Hematopoietic multipotent progenitor cell treated with erythropoietin and hydrocortisone succinate and interleukin-3 and kit ligand, for 8 days (in vitro differentiated cells): ENCODE measurements around the gene PCDHB14.
A peak's percentile ranks its signal among the peaks of the same experiment; 100 is the strongest.
"Not testable (repeated sequence)": the region's sequence is repeated elsewhere in the genome, so short reads cannot be mapped to it uniquely, and the experiment has no call there.

Experiments
- DNase-seq: peaks from one replicate; pipeline ENCODE4 v3.0.0-alpha.2; 2015

Gene PCDHB14

DNA sequence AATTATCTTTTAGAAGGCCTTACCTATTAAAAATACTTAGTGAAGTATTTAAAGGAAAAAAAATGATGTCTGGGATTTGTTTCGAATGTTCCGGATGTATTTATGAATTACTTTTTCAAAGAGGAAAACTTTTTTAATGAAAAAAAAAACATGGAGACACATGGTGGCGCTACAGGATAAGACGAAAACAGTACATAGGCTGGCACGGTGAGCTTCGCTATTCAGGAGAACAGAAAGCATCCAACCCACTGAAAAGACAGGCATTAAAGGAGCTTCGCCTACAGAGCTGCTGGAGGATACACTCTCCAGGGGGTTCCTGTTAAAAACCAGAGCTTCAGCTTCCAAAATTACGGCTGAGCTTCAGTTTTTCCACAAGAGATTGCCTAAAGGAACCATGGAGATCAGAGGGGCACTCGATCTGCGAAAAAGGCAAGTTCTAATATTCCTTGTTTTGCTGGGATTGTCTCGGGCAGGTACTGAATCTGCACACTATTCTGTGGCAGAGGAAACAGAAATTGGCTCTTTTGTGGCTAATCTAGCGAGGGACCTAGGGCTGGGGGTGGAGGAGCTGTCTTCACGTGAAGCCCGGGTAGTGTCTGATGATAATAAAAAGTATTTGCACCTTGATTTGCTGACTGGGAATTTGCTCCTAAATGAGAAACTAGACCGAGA is at the start of gene PCDHB14:
Gene PCDHB14 (plus strand): TSS at position 232 of the 672 bp plus-strand sequence. CDS start 163 bp downstream, at position 395.
- DNase-seq = no peak

DNA sequence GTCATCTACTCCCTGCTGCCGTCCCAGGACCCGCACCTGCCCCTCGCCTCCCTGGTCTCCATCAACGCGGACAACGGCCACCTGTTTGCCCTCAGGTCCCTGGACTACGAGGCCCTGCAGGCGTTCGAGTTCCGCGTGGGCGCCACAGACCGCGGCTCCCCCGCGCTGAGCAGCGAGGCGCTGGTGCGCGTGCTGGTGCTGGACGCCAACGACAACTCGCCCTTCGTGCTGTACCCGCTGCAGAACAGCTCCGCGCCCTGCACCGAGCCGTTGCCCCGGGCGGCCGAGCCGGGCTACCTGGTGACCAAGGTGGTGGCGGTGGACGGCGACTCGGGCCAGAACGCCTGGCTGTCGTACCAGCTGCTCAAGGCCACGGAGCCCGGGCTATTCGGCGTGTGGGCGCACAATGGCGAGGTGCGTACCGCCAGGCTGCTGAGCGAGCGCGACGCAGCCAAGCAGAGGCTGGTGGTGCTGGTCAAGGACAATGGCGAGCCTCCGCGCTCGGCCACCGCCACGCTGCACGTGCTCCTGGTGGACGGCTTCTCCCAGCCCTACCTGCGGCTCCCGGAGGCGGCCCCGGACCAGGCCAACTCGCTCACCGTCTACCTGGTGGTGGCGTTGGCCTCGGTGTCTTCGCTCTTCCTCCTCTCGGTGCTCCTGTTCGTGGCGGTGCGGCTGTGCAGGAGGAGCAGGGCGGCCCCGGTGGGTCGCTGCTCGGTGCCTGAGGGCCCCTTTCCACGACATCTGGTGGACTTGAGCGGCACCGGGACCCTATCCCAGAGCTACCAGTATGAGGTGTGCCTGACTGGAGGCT is 48.6 kb upstream of the PCDHB14 start:
- DNase-seq = not testable (repeated sequence)

DNA sequence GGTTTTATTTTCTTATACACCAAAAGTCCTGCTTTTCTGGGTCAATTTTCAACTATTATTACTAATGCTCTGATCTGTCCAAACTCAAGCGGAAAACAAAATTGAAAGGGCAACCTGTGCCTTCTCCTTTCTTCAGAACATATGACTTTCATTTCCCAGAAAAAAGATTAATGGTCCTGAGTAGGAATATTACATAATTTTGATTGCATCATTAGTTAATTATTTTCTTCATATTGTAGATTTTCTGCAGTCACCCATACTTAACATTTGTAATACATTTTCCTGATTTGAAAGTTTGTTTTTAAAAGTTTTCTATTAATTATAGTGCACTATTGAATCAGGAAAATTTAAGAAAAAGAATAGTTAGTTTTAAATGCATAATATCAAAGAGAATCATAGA is 47.2 kb upstream of the PCDHB14 start:
- DNase-seq = no peak

DNA sequence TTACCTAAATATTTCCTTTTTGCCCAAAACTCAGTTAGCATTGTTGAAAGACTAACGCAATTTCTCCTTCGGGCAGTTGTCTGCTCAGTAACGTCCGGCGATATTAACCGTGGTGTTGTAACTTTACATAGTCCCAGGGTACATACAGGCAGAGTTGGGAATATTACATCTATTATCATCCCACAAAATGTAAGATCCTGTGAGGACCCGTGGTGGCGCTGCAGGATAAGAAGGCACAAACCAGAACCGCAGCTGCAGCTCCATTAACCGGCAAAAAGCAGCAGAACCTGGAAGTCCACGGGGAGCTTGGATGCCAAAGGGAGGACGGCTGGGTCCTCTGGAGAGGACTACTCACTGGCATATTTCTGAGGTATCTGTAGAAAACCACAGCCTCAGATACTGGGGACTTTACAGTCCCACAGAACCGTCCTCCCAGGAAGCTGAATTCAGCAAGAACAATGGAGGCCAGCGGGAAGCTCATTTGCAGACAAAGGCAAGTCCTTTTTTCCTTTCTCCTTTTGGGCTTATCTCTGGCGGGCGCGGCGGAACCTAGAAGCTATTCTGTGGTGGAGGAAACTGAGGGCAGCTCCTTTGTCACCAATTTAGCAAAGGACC is 45.5 kb upstream of the PCDHB14 start, which contains the start of gene PCDHB8:
Gene PCDHB8 (plus strand): TSS at position 214 of the 615 bp plus-strand sequence. CDS start 245 bp downstream, at position 459.
- not testable (repeated sequence) for DNase-seq

DNA sequence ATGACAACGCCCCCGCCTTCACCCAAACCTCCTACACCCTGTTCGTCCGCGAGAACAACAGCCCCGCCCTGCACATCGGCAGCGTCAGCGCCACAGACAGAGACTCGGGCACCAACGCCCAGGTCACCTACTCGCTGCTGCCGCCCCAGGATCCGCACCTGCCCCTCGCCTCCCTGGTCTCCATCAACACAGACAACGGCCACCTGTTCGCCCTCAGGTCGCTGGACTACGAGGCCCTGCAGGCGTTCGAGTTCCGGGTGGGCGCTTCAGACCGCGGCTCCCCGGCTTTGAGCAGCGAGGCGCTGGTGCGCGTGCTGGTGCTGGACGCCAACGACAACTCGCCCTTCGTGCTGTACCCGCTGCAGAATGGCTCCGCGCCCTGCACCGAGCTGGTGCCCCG is 43.8 kb upstream of the PCDHB14 start:
- DNase-seq = not testable (repeated sequence)

DNA sequence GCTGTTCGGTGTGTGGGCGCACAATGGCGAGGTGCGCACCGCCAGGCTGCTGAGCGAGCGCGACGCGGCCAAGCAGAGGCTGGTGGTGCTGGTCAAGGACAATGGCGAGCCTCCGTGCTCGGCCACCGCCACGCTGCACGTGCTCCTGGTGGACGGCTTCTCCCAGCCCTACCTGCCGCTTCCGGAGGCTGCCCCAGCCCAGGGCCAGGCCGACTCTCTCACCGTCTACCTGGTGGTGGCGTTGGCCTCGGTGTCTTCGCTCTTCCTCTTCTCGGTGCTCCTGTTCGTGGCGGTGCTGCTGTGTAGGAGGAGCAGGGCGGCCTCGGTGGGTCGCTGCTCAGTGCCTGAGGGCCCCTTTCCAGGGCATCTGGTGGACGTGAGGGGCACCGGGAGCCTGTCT is 43.3 kb upstream of the PCDHB14 start:
- DNase-seq = not testable (repeated sequence)

DNA sequence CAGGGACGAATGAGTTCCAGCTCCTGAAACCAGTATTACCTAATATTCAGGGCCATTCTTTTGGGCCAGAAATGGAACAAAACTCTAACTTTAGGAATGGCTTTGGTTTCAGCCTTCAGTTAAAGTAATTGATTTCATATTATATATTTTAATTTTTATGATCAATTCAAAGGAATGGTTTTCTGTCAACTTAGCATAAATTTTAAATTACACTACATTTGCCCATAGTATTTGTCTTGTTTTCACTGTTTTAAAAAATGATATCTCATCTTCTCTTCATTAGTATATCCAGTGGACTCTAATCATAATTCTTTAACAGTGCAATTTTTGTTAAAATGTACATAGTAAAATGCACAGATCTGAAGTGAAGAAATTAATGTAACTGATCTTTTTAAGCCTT is 42.8 kb upstream of the PCDHB14 start:
- DNase-seq = no peak

DNA sequence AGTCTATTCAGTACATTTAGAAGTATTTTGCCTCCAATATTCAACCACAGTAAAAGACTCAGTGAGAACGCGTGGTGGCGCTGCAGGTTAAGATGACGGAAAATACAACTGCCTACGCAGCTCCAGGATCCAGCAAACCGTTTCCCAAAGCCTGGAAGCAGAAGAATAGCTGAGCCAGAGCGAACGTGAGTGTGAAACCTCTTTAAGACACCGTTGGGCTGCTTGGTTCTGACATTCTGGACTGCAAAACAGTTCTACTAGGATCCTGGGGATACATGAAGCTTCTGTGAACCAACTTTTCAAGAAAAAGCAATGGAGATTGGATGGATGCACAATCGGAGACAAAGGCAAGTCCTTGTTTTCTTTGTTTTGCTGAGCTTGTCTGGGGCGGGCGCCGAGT is 40.9 kb upstream of the PCDHB14 start, which contains the start of gene PCDHB16:
Gene PCDHB16 (plus strand): TSS at position 140 of the 400 bp plus-strand sequence. CDS start 173 bp downstream, at position 313.
- DNase-seq = no peak

DNA sequence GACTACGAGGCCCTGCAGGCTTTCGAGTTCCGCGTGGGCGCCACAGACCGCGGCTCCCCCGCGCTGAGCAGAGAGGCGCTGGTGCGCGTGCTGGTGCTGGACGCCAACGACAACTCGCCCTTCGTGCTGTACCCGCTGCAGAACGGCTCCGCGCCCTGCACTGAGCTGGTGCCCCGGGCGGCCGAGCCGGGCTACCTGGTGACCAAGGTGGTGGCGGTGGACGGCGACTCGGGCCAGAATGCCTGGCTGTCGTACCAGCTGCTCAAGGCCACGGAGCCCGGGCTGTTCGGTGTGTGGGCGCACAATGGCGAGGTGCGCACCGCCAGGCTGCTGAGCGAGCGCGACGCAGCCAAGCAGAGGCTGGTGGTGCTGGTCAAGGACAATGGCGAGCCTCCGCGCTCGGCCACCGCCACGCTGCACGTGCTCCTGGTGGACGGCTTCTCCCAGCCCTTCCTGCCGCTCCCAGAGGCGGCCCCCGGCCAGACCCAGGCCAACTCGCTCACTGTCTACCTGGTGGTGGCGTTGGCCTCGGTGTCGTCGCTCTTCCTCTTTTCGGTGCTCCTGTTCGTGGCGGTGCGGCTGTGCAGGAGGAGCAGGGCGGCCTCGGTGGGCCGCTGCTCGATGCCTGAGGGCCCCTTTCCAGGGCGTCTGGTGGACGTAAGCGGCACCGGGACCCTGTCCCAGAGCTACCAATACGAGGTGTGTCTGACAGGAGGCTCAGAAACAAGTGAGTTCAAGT is 38.9 kb upstream of the PCDHB14 start:
- DNase-seq = not testable (repeated sequence)

DNA sequence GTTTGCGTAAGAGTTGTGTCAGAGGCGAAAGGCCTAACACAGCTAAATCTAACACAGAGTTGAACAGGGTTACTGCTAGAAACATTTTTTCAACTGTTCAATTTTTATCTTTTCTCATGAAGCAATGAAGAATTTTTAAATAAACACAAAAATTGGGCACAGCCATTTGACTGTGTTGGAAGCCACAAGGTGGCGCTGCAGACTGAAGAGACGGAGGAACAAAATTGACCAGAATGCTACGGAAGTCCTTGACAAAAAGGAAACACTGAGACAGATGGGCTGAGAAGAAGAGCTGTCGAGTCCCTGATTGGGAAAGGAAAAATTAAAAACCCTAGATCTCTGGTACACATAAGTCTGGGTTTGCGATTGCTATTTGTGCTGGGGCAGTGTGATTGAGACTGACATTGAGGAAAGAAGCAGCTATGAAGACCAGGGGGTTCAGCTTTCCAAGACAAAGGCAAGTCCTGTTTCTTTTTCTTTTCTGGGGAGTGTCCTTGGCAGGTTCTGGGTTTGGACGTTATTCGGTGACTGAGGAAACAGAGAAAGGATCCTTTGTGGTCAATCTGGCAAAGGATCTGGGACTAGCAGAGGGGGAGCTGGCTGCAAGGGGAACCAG is 36.1 kb upstream of the PCDHB14 start, which contains the start of gene PCDHB9:
Gene PCDHB9 (plus strand): TSS at position 265 of the 616 bp plus-strand sequence. CDS start 158 bp downstream, at position 423.
- peak; percentile 1 for DNase-seq

DNA sequence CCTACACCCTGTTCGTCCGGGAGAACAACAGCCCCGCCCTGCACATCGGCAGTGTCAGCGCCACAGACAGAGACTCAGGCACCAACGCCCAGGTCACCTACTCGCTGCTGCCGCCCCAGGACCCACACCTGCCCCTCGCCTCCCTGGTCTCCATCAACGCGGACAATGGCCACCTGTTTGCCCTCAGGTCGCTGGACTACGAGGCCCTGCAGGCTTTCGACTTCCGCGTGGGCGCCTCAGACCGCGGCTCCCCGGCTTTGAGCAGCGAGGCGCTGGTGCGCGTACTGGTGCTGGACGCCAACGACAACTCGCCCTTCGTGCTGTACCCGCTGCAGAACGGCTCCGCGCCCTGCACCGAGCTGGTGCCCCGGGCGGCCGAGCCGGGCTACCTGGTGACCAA is 34.5 kb upstream of the PCDHB14 start:
- DNase-seq = not testable (repeated sequence)

DNA sequence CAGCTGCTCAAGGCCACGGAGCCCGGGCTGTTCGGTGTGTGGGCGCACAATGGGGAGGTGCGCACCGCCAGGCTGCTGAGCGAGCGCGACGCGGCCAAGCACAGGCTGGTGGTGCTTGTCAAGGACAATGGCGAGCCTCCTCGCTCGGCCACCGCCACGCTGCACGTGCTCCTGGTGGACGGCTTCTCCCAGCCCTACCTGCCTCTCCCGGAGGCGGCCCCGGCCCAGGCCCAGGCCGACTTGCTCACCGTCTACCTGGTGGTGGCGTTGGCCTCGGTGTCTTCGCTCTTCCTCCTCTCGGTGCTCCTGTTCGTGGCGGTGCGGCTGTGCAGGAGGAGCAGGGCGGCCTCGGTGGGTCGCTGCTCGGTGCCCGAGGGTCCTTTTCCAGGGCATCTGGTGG is 34.0 kb upstream of the PCDHB14 start:
- DNase-seq = not testable (repeated sequence)

DNA sequence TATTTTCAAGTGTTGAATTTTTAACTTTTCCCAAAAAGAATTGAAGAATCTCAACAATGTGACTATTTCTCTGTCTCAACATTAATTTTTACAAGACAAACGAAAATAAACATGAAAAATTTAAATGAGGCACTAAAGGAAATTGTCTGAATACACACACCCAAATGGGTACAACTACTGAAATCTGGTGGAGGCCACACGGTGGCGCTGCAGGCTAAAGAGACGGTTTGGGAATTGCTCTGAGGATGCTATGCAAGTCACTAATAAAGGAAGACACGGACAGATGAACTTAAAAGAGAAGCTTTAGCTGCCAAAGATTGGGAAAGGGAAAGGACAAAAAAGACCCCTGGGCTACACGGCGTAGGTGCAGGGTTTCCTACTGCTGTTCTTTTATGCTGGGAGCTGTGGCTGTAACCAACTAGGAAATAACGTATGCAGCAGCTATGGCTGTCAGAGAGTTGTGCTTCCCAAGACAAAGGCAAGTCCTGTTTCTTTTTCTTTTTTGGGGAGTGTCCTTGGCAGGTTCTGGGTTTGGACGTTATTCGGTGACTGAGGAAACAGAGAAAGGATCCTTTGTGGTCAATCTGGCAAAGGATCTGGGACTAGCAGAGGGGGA is 30.9 kb upstream of the PCDHB14 start, which contains the start of gene PCDHB10:
Gene PCDHB10 (plus strand): TSS at position 244 of the 616 bp plus-strand sequence. CDS start 200 bp downstream, at position 444.
- peak; percentile 27 for DNase-seq

DNA sequence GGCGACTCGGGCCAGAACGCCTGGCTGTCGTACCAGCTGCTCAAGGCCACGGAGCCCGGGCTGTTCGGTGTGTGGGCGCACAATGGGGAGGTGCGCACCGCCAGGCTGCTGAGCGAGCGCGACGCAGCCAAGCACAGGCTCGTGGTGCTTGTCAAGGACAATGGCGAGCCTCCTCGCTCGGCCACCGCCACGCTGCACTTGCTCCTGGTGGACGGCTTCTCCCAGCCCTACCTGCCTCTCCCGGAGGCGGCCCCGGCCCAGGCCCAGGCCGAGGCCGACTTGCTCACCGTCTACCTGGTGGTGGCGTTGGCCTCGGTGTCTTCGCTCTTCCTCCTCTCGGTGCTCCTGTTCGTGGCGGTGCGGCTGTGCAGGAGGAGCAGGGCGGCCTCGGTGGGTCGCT is 28.8 kb upstream of the PCDHB14 start:
- not testable (repeated sequence) for DNase-seq

DNA sequence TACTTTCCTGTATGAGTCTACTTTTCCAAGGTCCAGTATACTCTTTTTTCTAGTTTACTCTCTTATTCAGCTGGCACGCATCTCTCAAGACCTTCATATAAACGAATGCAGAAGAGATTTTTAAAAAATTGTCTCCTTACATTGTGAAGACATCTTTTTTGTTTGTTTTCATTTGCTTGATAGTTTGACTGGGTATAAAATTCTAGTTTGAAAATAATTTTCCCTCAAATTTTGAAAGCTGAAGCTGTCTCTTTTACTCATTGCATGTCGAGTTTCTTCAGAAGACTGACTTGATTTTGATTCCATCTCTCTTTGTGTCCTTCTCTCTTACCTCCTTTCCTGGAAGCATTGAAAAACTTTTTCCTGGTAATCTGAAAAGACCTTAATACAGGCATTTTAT is 26.8 kb upstream of the PCDHB14 start:
- no peak for DNase-seq

DNA sequence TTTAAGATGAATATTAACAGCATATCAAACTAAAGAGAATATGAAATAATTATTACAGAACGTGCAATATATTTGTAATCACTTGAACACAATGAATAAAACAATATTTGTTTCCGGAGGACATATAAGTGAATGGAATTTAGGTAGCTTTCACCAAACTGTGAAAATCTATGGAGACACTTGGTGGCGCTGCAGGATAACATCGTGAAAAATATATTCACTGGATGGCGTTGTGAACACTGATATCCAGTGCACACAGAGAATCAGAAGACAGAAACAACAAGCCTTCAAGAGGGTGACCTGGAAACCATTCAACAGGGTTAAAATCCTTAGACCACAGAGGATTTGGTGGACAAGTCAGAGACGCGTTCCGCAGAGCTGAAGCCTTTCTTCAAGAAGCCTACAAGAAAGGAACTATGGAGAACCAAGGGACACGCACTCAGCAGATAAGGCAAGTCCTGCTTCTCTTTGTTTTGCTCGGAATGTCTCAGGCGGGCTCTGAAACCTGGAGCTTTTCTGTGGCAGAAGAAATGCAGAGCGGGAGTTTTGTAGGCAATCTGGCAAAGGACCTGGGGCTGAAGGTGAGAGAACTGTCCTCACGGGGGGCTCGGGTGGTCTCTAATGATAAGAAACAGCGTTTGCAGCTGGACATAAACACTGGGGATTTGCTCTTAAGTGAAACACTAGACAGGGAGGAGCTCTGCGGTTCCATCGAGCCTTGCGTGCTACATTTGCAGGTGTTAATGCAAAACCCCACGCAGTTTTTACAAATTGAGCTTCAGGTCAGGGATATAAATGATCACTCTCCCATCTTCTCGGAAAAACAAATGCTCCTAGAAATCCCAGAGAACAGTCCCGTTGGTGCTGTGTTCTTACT is 23.5 kb upstream of the PCDHB14 start, which contains the start of gene PCDHB11:
Gene PCDHB11 (plus strand): TSS at position 269 of the 877 bp plus-strand sequence. CDS start 148 bp downstream, at position 417.
- DNase-seq = no peak

DNA sequence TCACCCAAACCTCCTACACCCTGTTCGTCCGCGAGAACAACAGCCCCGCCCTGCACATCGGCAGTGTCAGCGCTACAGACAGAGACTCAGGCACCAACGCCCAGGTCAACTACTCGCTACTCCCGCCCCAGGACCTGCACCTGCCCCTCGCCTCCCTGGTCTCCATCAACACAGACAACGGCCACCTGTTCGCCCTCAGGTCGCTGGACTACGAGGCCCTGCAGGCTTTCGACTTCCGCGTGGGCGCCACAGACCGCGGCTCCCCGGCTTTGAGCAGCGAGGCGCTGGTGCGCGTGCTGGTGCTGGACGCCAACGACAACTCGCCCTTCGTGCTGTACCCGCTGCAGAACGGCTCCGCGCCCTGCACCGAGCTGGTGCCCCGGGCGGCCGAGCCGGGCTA is 22.0 kb upstream of the PCDHB14 start:
- not testable (repeated sequence) for DNase-seq

DNA sequence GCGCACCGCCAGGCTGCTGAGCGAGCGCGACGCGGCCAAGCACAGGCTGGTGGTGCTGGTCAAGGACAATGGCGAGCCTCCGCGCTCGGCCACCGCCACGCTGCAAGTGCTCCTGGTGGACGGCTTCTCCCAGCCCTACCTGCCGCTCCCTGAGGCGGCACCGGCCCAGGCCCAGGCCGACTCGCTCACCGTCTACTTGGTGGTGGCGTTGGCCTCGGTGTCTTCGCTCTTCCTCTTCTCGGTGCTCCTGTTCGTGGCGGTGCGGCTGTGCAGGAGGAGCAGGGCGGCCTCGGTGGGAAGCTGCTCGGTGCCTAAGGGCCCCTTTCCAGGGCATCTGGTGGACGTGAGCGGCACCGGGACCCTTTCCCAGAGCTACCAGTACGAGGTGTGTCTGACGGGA is 21.5 kb upstream of the PCDHB14 start:
- not testable (repeated sequence) for DNase-seq

DNA sequence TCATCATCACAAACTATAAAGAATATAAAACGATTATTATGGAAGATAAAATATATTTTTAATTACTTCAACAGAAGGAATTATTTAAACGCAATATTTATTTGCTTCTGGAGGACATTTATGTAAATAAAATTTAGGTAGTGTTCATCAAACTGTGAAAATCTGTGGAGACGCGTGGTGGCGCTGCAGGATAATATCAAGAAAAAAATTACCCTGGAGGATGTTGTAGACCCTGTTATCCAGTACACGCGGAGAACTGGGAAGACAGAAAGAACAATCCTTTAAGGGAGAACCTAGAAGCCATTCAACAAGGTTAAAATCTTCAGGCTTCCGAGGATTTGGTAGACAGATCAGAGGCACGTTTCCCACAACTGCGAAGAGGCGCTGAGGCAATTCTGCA is 14.7 kb upstream of the PCDHB14 start, which contains the start of gene PCDHB12:
Gene PCDHB12 (plus strand): TSS at position 242 of the 400 bp plus-strand sequence. CDS start 189 bp downstream, outside the sequence.
- no peak for DNase-seq

DNA sequence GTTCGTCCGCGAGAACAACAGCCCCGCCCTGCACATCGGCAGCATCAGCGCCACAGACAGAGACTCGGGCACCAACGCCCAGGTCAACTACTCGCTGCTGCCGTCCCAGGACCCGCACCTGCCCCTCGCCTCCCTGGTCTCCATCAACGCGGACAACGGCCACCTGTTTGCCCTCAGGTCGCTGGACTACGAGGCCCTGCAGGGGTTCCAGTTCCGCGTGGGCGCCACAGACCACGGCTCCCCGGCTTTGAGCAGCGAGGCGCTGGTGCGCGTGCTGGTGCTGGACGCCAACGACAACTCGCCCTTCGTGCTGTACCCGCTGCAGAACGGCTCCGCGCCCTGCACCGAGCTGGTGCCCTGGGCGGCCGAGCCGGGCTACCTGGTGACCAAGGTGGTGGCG is 12.9 kb upstream of the PCDHB14 start:
- DNase-seq = not testable (repeated sequence)
